ENCODE measurements around the gene CHST3.

DNA sequence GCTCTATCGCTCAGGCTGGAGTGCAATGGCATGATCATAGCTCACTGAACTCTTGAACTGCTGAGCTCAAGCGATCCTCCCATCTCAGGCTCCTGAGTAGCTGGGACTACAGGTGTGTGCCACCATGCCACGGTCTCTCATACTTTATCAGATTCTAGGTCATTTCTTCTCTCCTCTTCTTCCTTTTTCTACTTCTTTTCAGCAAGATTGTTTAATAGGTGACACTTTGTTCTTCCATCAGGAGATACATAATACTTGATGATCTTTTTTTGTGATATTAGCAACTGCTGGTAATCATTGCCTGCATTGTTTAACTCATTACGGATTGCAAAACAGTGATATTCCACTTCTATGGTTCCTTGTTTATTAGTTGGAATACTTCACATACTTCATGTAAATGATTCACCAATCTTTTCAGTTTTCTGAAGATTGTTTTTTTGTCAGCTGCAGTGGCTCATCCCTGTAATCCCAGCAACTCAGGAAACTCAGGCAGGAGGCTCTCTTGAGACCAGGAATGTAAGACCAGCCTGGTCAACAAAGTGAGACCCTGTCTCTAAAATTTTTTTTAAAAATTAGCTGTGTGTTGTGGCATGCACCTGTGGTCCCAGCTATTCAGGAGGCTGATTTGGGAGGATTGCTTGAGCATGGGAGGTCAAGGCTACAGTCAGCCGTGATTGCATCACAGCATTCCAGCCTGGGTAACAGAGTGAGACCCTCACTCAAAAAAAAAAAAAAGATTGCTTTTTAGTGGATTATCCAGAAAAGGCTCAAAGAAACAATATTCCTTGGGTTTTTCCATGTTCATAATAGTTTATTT lies 36.2 kb upstream of the CHST3 start:
- TF ChIP-seq, protein P1, sequence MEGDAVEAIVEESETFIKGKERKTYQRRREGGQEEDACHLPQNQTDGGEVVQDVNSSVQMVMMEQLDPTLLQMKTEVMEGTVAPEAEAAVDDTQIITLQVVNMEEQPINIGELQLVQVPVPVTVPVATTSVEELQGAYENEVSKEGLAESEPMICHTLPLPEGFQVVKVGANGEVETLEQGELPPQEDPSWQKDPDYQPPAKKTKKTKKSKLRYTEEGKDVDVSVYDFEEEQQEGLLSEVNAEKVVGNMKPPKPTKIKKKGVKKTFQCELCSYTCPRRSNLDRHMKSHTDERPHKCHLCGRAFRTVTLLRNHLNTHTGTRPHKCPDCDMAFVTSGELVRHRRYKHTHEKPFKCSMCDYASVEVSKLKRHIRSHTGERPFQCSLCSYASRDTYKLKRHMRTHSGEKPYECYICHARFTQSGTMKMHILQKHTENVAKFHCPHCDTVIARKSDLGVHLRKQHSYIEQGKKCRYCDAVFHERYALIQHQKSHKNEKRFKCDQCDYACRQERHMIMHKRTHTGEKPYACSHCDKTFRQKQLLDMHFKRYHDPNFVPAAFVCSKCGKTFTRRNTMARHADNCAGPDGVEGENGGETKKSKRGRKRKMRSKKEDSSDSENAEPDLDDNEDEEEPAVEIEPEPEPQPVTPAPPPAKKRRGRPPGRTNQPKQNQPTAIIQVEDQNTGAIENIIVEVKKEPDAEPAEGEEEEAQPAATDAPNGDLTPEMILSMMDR (IDR thresholded peaks at IDR 0.05; ENCODE audit: poor library complexity, severe bottlenecking) = no peak
- TF ChIP-seq POLR2AphosphoS5 (IDR thresholded peaks at IDR 0.05) = no peak
- no peak for TF ChIP-seq EZH2 (IDR thresholded peaks at IDR 0.05; ENCODE audit: borderline replicate concordance, insufficient read depth, low read length, poor library complexity, severe bottlenecking)
- no peak for TF ChIP-seq MXI1 (conservative IDR thresholded peaks at IDR 0.05; ENCODE audit: poor library complexity, severe bottlenecking)
